GM18498 (cell line): ENCODE data around the gene RASSF5.
"Not testable (repeated sequence)": the region's sequence is repeated elsewhere in the genome, so short reads cannot be mapped to it uniquely, and the experiment has no call there.

ENCODE experiments used
- ATAC-seq: cut with Tn5 transposase; IDR thresholded peaks from one replicate; pipeline ENCODE4 v1.9.1; 2021; ENCODE audit warnings: mild to moderate bottlenecking, moderate library complexity; ENCODE audit not compliant: unreplicated experiment

The RASSF5 gene

GRCh38 chr1:206626396-206626795, 119.1 kb downstream of the RASSF5 start:
- ATAC-seq, result not testable (repeated sequence)

- no peak for ATAC-seq
These were observed 121.6 kb downstream of the RASSF5 start for GRCh38 chr1:206628916-206629315.

- no peak for ATAC-seq
These were observed 123.8 kb downstream of the RASSF5 start for GRCh38 chr1:206631085-206631509.

DNA sequence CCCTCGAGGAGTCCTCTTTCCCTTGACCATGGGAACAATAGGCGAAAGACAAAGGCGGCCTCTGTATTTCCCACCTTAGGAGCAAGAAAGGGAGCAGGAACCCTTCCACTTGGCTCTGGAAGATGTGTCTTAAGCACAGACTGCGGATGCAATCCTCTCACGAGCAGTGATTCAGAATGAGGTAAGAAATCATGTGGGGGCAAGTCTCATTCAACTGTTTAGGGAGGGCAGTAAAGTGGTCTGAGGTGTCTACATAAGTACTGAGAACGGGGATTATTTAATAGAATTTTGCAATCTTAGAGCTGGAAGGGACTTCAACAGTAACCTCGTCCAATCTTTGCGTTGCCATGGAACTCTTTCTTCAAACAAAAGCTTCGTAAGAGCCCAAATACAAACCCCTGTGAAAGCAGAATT, 126.4 kb downstream of the RASSF5 start:
- no peak for ATAC-seq

DNA sequence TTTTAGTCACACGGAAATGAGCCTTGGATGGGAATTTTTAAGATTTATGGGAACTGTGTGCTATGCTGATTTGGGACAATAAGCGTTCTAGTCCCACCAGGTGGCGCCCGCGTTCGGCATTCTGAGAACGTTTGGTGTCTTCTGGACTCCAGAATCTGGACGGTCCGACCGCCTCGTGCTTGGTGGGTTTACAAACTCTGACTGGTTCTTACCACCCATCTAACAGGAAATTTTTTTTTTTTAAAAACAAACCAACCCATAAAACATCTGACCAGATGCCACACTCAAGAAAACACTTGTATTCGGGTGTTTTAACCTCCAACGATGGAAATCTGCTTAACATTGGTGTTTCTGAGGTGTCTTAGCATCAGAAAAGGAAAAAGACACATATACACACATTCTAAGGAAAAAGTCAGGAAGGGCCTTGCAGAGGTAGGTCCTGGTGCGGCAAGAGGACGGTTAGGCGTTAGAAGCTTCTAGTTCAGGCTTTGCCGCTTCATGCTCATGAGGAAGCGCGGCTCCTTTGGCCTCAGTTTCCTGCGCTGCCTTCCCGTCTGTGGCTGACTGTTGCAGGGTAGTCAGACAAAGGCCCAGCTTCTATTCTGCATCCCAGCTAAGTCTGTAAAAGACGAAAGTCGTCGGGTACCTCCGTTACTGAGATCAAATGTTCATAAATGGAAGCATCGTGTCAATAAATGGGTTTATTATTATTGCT, 127.2 kb downstream of the RASSF5 start:
- no peak for ATAC-seq

GRCh38 chr1:206635080-206635977, 128.0 kb downstream of the RASSF5 start, which contains the start of gene DYRK3:
DYRK3 (plus strand) TSS chr1:206635536; CDS start chr1:206635704, 168 bp downstream.
- peak; percentile 93 for ATAC-seq

DNA sequence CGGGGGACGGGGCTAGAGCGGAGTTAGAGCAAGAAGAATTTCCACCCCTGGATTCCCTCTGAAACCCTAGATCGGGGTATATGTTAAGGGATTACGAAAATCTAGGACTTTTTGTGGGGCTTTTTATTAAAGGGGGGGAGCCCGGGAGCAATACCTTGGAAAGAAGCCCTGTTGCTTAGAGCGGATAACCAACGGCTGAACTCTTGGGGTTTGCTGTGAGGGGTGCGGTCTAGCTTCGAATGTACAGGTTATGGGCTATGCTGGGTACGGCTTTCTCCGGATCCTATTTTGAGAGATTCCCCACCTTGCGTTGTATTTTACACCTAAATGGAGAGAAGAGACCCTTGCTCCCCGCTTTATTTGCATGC, 128.6 kb downstream of the RASSF5 start:
- no peak for ATAC-seq

DNA sequence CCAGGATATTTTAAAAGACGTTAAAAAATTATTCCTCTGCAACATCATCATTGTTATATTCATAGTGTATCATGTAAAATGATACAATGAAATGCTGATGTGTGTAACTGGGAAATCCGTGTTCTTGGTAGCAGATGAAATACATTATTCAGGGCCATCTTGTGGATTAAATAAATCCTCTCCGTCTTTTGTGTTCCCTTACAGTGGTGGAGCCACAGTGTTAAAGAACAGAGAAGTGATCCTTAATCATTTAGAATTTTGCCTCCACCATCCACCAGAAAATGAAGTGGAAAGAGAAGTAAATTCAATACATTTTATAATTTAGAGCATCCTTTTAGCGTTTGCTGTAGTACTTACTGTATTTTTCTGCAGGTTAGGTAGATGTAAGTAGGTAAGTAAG, 129.3 kb downstream of the RASSF5 start:
- ATAC-seq, result no peak

DNA sequence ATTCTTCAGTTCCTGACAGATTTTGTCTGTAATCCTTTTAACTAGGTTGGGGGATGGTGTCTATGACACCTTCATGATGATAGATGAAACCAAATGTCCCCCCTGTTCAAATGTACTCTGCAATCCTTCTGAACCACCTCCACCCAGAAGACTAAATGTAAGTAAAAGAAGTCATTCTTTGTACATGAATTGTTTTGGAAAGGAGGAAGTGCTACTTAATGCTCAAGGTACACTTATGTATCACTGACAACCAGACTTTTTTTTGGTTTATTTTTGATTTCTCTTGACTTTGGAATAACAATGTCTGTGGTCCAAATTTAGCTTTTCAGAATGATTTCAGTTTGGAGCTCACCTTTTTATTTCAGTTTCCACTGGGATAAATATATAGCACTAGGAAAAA, 130.3 kb downstream of the RASSF5 start:
- ATAC-seq, result no peak
